SU-DHL-6 (cell line): ENCODE measurements around the gene CDK6.

Experiments used
- H2AFZ ChIP-seq: fragments of 200-600 bp; sonication (generic); 2 replicates; pipeline ENCODE4 v1.6.1; 2014; ENCODE audit warnings: low read depth, mild to moderate bottlenecking, moderate library complexity, mixed read lengths, antibody characterized with exemption, low read length; ENCODE audit not compliant: severe bottlenecking
- H3F3A ChIP-seq: fragments of 200-600 bp; shearing (Covaris generic); 2 replicates; pipeline ENCODE4 v1.6.0; 2016; ENCODE audit warnings: antibody characterized with exemption, mild to moderate bottlenecking; ENCODE audit not compliant: insufficient read depth
- H3K27ac ChIP-seq: fragments of 200-600 bp; sonication (generic); 2 replicates; pipeline ENCODE4 v1.5.1; 2016; ENCODE audit warnings: low read depth, mild to moderate bottlenecking, low read length, moderate library complexity, mixed read lengths
- H3K27me3 ChIP-seq: fragments of 200-600 bp; sonication (generic), shearing (Covaris generic); 2 replicates; pipeline ENCODE4 v1.6.0; 2014; ENCODE audit warnings: mild to moderate bottlenecking, low read length
- H3K36me3 ChIP-seq: fragments of 200-600 bp; sonication (generic); 2 replicates; pipeline ENCODE4 v1.6.1; 2014; ENCODE audit warnings: mild to moderate bottlenecking, low read length, mixed read lengths
- H3K4me2 ChIP-seq: fragments of 300-600, 200-600 bp; shearing (Covaris generic), sonication (generic); 2 replicates; pipeline ENCODE4 v1.6.0; 2014; ENCODE audit warnings: low read length, low read depth, mild to moderate bottlenecking; ENCODE audit not compliant: poor library complexity, severe bottlenecking
- H3K4me3 ChIP-seq: fragments of 200-600 bp; sonication (generic); 2 replicates; pipeline ENCODE4 v1.5.1; 2014; ENCODE audit warnings: antibody characterized with exemption, low read length, mild to moderate bottlenecking, mixed read lengths; ENCODE audit not compliant: insufficient read depth, poor library complexity, severe bottlenecking
- H3K79me2 ChIP-seq: fragments of 200-600 bp; sonication (generic); 2 replicates; pipeline ENCODE4 v1.6.1; 2014; ENCODE audit warnings: mild to moderate bottlenecking, low read length, moderate library complexity; ENCODE audit not compliant: insufficient read depth
- H3K9ac ChIP-seq: fragments of 200-600 bp; sonication (generic); 2 replicates; pipeline ENCODE4 v1.7.0; 2014; ENCODE audit warnings: mild to moderate bottlenecking, low read length
- H3K9me2 ChIP-seq: fragments of 200-600 bp; sonication (generic); replicated peaks from 2 replicates; pipeline ENCODE4 v1.6.1; 2014; ENCODE audit warnings: low read length; ENCODE audit not compliant: insufficient read depth
- H3K9me3 ChIP-seq: fragments of 200-600 bp; sonication (generic); 2 replicates; pipeline ENCODE4 v1.6.1; 2014; ENCODE audit warnings: low read length, mixed read lengths; ENCODE audit not compliant: insufficient read depth
- H4K20me1 ChIP-seq: fragments of 200-600 bp; sonication (generic); 2 replicates; pipeline ENCODE4 v1.6.1; 2014; ENCODE audit warnings: low read depth, mild to moderate bottlenecking, antibody characterized with exemption, low read length, moderate library complexity, mixed read lengths
- EZH2phosphoT487 ChIP-seq: fragments of 200-600 bp; sonication (generic), shearing (Covaris generic); conservative IDR thresholded peaks from 2 replicates; pipeline ENCODE4 v1.6.1; 2018; ENCODE audit warnings: mild to moderate bottlenecking, antibody characterized with exemption, low read length, moderate library complexity, mixed read lengths
- TF ChIP-seq, protein P1 (sequence below): fragments of 200-600 bp; sonication (generic); IDR thresholded peaks from one replicate; pipeline ENCODE4 v1.5.1; 2017; ENCODE audit warnings: antibody characterized with exemption, mild to moderate bottlenecking, low read length, moderate library complexity; ENCODE audit not compliant: insufficient read depth, poor library complexity, severe bottlenecking

The CDK6 gene

GRCh38 chr7:92830027-92830426, 6.3 kb downstream of the CDK6 start:
- Histone ChIP-seq H3K36me3 (peaks cover 4% of the 10 kb centered on the region; the same call in 1 of the 2 replicates), H3K9ac (no peak overlapping the region), H3K4me2 (no peak overlapping the region), H3K4me3 (no peak overlapping the region), H3K27ac (no peak overlapping the region), H3K27me3 (no peaks in the 10 kb centered on the region), H3K79me2 (peaks cover 81% of the 10 kb centered on the region), H3K9me2 (no peaks in the 10 kb centered on the region), H3F3A (no peaks in the 10 kb centered on the region), H2AFZ (no peak overlapping the region), H4K20me1 (0 out of 2 replicates have a peak, but pooled peaks cover 9% of the 10 kb centered on the region), H3K9me3 (no peaks in the 10 kb centered on the region)
- TF ChIP-seq EZH2phosphoT487, result no peak
- TF ChIP-seq, protein P1, sequence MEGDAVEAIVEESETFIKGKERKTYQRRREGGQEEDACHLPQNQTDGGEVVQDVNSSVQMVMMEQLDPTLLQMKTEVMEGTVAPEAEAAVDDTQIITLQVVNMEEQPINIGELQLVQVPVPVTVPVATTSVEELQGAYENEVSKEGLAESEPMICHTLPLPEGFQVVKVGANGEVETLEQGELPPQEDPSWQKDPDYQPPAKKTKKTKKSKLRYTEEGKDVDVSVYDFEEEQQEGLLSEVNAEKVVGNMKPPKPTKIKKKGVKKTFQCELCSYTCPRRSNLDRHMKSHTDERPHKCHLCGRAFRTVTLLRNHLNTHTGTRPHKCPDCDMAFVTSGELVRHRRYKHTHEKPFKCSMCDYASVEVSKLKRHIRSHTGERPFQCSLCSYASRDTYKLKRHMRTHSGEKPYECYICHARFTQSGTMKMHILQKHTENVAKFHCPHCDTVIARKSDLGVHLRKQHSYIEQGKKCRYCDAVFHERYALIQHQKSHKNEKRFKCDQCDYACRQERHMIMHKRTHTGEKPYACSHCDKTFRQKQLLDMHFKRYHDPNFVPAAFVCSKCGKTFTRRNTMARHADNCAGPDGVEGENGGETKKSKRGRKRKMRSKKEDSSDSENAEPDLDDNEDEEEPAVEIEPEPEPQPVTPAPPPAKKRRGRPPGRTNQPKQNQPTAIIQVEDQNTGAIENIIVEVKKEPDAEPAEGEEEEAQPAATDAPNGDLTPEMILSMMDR, result no peak

- 0 out of 2 replicates have a peak, but pooled peaks cover 11% of the 10 kb centered on the region for H4K20me1 ChIP-seq
- peaks cover 4% of the 10 kb centered on the region; the same call in 1 of the 2 replicates for H3K36me3 ChIP-seq
- TF ChIP-seq, protein P1, result no peak
- no peak for TF ChIP-seq EZH2phosphoT487
- no peaks in the 10 kb centered on the region for H3K9me2 ChIP-seq
- no peak overlapping the region for H3K27ac ChIP-seq
- no peak overlapping the region for H3K9ac ChIP-seq
- no peak overlapping the region for H3K4me3 ChIP-seq
- H3K27me3 ChIP-seq, result no peaks in the 10 kb centered on the region
- H3K4me2 ChIP-seq, result no peak overlapping the region
- peaks cover 93% of the 10 kb centered on the region for H3K79me2 ChIP-seq
- peaks cover 3% of the 10 kb centered on the region; the same call in 1 of the 2 replicates for H3F3A ChIP-seq
- no peaks in the 10 kb centered on the region for H3K9me3 ChIP-seq
- H2AFZ ChIP-seq, result no peak overlapping the region
These were observed 8.8 kb downstream of the CDK6 start for GRCh38 chr7:92827464-92828120.

- TF ChIP-seq EZH2phosphoT487, result no peak
- TF ChIP-seq, protein P1, result no peak
- H3K9ac ChIP-seq, result no peak overlapping the region
- no peaks in the 10 kb centered on the region for H3K36me3 ChIP-seq
- no peak overlapping the region for H3K4me2 ChIP-seq
- no peaks in the 10 kb centered on the region for H3K27me3 ChIP-seq
- H3K9me3 ChIP-seq, result no peaks in the 10 kb centered on the region
- no peak overlapping the region for H2AFZ ChIP-seq
- H3F3A ChIP-seq, result peaks cover 3% of the 10 kb centered on the region; the same call in 1 of the 2 replicates
- H3K4me3 ChIP-seq, result no peak overlapping the region
- no peak overlapping the region for H3K27ac ChIP-seq
- 0 out of 2 replicates have a peak, but pooled peaks cover 11% of the 10 kb centered on the region for H4K20me1 ChIP-seq
- peaks cover 91% of the 10 kb centered on the region for H3K79me2 ChIP-seq
- H3K9me2 ChIP-seq, result no peaks in the 10 kb centered on the region
These were observed 10.0 kb downstream of the CDK6 start for GRCh38 chr7:92826258-92826938.
